SU-DHL-6 (cell line): ENCODE measurements around the gene NTM.

Experiments used
- H2AFZ ChIP-seq: fragments of 200-600 bp; sonication (generic); 2 replicates; pipeline ENCODE4 v1.6.1; 2014; ENCODE audit warnings: low read depth, mild to moderate bottlenecking, moderate library complexity, mixed read lengths, antibody characterized with exemption, low read length; ENCODE audit not compliant: severe bottlenecking
- H3F3A ChIP-seq: fragments of 200-600 bp; shearing (Covaris generic); 2 replicates; pipeline ENCODE4 v1.6.0; 2016; ENCODE audit warnings: antibody characterized with exemption, mild to moderate bottlenecking; ENCODE audit not compliant: insufficient read depth
- H3K27ac ChIP-seq: fragments of 200-600 bp; sonication (generic); 2 replicates; pipeline ENCODE4 v1.5.1; 2016; ENCODE audit warnings: low read depth, mild to moderate bottlenecking, low read length, moderate library complexity, mixed read lengths
- H3K27me3 ChIP-seq: fragments of 200-600 bp; sonication (generic), shearing (Covaris generic); 2 replicates; pipeline ENCODE4 v1.6.0; 2014; ENCODE audit warnings: mild to moderate bottlenecking, low read length
- H3K36me3 ChIP-seq: fragments of 200-600 bp; sonication (generic); 2 replicates; pipeline ENCODE4 v1.6.1; 2014; ENCODE audit warnings: mild to moderate bottlenecking, low read length, mixed read lengths
- H3K4me2 ChIP-seq: fragments of 300-600, 200-600 bp; shearing (Covaris generic), sonication (generic); 2 replicates; pipeline ENCODE4 v1.6.0; 2014; ENCODE audit warnings: low read length, low read depth, mild to moderate bottlenecking; ENCODE audit not compliant: poor library complexity, severe bottlenecking
- H3K4me3 ChIP-seq: fragments of 200-600 bp; sonication (generic); 2 replicates; pipeline ENCODE4 v1.5.1; 2014; ENCODE audit warnings: antibody characterized with exemption, low read length, mild to moderate bottlenecking, mixed read lengths; ENCODE audit not compliant: insufficient read depth, poor library complexity, severe bottlenecking
- H3K79me2 ChIP-seq: fragments of 200-600 bp; sonication (generic); 2 replicates; pipeline ENCODE4 v1.6.1; 2014; ENCODE audit warnings: mild to moderate bottlenecking, low read length, moderate library complexity; ENCODE audit not compliant: insufficient read depth
- H3K9ac ChIP-seq: fragments of 200-600 bp; sonication (generic); 2 replicates; pipeline ENCODE4 v1.7.0; 2014; ENCODE audit warnings: mild to moderate bottlenecking, low read length
- H3K9me2 ChIP-seq: fragments of 200-600 bp; sonication (generic); replicated peaks from 2 replicates; pipeline ENCODE4 v1.6.1; 2014; ENCODE audit warnings: low read length; ENCODE audit not compliant: insufficient read depth
- H3K9me3 ChIP-seq: fragments of 200-600 bp; sonication (generic); 2 replicates; pipeline ENCODE4 v1.6.1; 2014; ENCODE audit warnings: low read length, mixed read lengths; ENCODE audit not compliant: insufficient read depth
- H4K20me1 ChIP-seq: fragments of 200-600 bp; sonication (generic); 2 replicates; pipeline ENCODE4 v1.6.1; 2014; ENCODE audit warnings: low read depth, mild to moderate bottlenecking, antibody characterized with exemption, low read length, moderate library complexity, mixed read lengths
- EZH2phosphoT487 ChIP-seq: fragments of 200-600 bp; sonication (generic), shearing (Covaris generic); conservative IDR thresholded peaks from 2 replicates; pipeline ENCODE4 v1.6.1; 2018; ENCODE audit warnings: mild to moderate bottlenecking, antibody characterized with exemption, low read length, moderate library complexity, mixed read lengths
- TF ChIP-seq, protein P1 (sequence below): fragments of 200-600 bp; sonication (generic); IDR thresholded peaks from one replicate; pipeline ENCODE4 v1.5.1; 2017; ENCODE audit warnings: antibody characterized with exemption, mild to moderate bottlenecking, low read length, moderate library complexity; ENCODE audit not compliant: insufficient read depth, poor library complexity, severe bottlenecking

The NTM gene

GRCh38 chr11:131896978-131897615 lies 526.7 kb downstream of the NTM start:
- Histone ChIP-seq H3K4me3 (no peak overlapping the region), H3K79me2 (no peaks in the 10 kb centered on the region), H3F3A (no peaks in the 10 kb centered on the region), H3K4me2 (no peak overlapping the region), H3K36me3 (no peaks in the 10 kb centered on the region), H3K9me3 (no peaks in the 10 kb centered on the region), H3K9ac (no peak overlapping the region), H4K20me1 (no peaks in the 10 kb centered on the region), H3K27ac (no peak overlapping the region), H3K27me3 (no peaks in the 10 kb centered on the region), H2AFZ (no peak overlapping the region), H3K9me2 (no peaks in the 10 kb centered on the region)
- TF ChIP-seq EZH2phosphoT487 = no peak
- TF ChIP-seq, protein P1, sequence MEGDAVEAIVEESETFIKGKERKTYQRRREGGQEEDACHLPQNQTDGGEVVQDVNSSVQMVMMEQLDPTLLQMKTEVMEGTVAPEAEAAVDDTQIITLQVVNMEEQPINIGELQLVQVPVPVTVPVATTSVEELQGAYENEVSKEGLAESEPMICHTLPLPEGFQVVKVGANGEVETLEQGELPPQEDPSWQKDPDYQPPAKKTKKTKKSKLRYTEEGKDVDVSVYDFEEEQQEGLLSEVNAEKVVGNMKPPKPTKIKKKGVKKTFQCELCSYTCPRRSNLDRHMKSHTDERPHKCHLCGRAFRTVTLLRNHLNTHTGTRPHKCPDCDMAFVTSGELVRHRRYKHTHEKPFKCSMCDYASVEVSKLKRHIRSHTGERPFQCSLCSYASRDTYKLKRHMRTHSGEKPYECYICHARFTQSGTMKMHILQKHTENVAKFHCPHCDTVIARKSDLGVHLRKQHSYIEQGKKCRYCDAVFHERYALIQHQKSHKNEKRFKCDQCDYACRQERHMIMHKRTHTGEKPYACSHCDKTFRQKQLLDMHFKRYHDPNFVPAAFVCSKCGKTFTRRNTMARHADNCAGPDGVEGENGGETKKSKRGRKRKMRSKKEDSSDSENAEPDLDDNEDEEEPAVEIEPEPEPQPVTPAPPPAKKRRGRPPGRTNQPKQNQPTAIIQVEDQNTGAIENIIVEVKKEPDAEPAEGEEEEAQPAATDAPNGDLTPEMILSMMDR = no peak

- no peaks in the 10 kb centered on the region for H3K9me3 ChIP-seq
- no peaks in the 10 kb centered on the region for H3K79me2 ChIP-seq
- no peaks in the 10 kb centered on the region for H4K20me1 ChIP-seq
- H3K9me2 ChIP-seq = no peaks in the 10 kb centered on the region
- no peak overlapping the region for H3K4me2 ChIP-seq
- H3K36me3 ChIP-seq = no peaks in the 10 kb centered on the region
- no peak overlapping the region for H3K9ac ChIP-seq
- H3K27me3 ChIP-seq = no peaks in the 10 kb centered on the region
- H3K4me3 ChIP-seq = no peak overlapping the region
- H3F3A ChIP-seq = no peaks in the 10 kb centered on the region
- TF ChIP-seq EZH2phosphoT487 = no peak
- TF ChIP-seq, protein P1 = no peak
- H2AFZ ChIP-seq = no peak overlapping the region
- no peak overlapping the region for H3K27ac ChIP-seq
Measured at GRCh38 chr11:131897956-131898355, 527.5 kb downstream of the NTM start.

DNA sequence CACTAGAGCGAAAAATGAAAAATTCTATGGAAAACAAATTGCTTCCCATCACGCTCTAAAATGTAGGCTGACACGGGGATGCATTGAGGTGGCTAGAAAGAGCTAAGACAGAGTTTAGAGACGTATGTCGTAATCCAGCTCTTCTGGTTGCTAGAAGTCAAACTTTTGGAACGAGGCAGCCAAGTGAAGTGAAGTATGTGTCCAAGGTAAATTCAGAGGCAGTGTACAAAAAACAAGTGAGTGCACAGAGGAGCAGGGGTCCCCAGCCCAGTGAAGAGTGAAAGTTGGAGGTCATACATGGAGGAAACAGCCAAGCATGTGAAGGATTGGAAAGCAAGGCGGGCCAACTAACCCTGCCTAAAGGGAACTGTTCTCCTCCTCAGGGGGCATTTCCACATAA lies 528.5 kb downstream of the NTM start:
- H3K9me2 ChIP-seq = no peaks in the 10 kb centered on the region
- no peaks in the 10 kb centered on the region for H4K20me1 ChIP-seq

More for the DNA sequence above, 528.5 kb downstream of the NTM start:
- Histone ChIP-seq H2AFZ (no peak overlapping the region), H3K9me3 (no peaks in the 10 kb centered on the region), H3K4me3 (no peak overlapping the region), H3K27ac (no peak overlapping the region), H3K4me2 (no peak overlapping the region), H3F3A (no peaks in the 10 kb centered on the region), H3K9ac (no peak overlapping the region), H3K27me3 (no peaks in the 10 kb centered on the region), H3K79me2 (no peaks in the 10 kb centered on the region), H3K36me3 (no peaks in the 10 kb centered on the region)
- no peak for TF ChIP-seq EZH2phosphoT487
- TF ChIP-seq, protein P1 = no peak
